K562 (cell line): ENCODE data around the gene BPI. TPM values are rescaled to one million over a fixed set of nuclear protein-coding genes. Genes with fewer than 3 reads are reported as not detected.

Experiments used
- BRF2 ChIP-seq: IDR thresholded peaks from 3 replicates; pipeline ENCODE4 v1.6.1; 2011; ENCODE audit warnings: borderline replicate concordance, mild to moderate bottlenecking; ENCODE audit not compliant: insufficient read length, insufficient read depth
- CBFA2T2 ChIP-seq: fragments of 450-650 bp; conservative IDR thresholded peaks from 2 replicates; pipeline ENCODE4 v1.6.1; 2017; ENCODE audit warnings: mild to moderate bottlenecking
- CBX2 ChIP-seq: fragments of 200-600 bp; sonication (generic); IDR thresholded peaks from one replicate; pipeline ENCODE4 v1.6.1; 2012; ENCODE audit warnings: mild to moderate bottlenecking, low read length, inconsistent platforms; ENCODE audit not compliant: insufficient read depth, poor library complexity, severe bottlenecking
- DPF2 ChIP-seq: fragments of 450-650 bp; IDR thresholded peaks from 2 replicates; pipeline ENCODE4 v1.6.1; 2016
- EHMT2 ChIP-seq: fragments of 450-650 bp; IDR thresholded peaks from 2 replicates; pipeline ENCODE4 v1.6.1; 2018; ENCODE audit warnings: antibody characterized with exemption
- GABPB2 ChIP-seq: fragments of 250-450 bp; sonication (Bioruptor Pico); conservative IDR thresholded peaks from 2 replicates; pipeline ENCODE4 v1.5.1; 2021; ENCODE audit warnings: mild to moderate bottlenecking
- MEF2A ChIP-seq: IDR thresholded peaks from 2 replicates; pipeline ENCODE4 v1.6.1; 2011; ENCODE audit warnings: low read depth, mild to moderate bottlenecking, low read length, moderate library complexity; ENCODE audit not compliant: control insufficient read depth
- MEF2D ChIP-seq: conservative IDR thresholded peaks from 2 replicates; pipeline ENCODE4 v1.6.1; 2016; ENCODE audit warnings: low read depth, missing genetic modification characterization, missing compliant biosample characterization
- NR1H2 ChIP-seq: sonication (generic); formaldehyde crosslinking; IDR thresholded peaks from 2 replicates; pipeline ENCODE4 v1.4.0; 2020; ENCODE audit warnings: mild to moderate bottlenecking, missing genetic modification reagents
- PHF8 ChIP-seq: fragments of 200-600 bp; sonication (generic); IDR thresholded peaks from 2 replicates; pipeline ENCODE4 v1.6.1; 2012; ENCODE audit warnings: mixed run types, mild to moderate bottlenecking, inconsistent platforms, low read length, moderate library complexity, borderline replicate concordance
- SIX5 ChIP-seq, 2 experiments: IDR thresholded peaks; 2 replicates each; pipeline ENCODE4 v1.6.1; 2011; ENCODE audit warnings: low read length in 2 of 2, borderline replicate concordance in 1 of 2, low read depth in 1 of 2, mild to moderate bottlenecking in 1 of 2, moderate library complexity in 1 of 2; ENCODE audit not compliant: insufficient read depth in 1 of 2
- TCF7 ChIP-seq: sonication (generic); IDR thresholded peaks from 2 replicates; pipeline ENCODE4 v1.6.1; 2016; ENCODE audit warnings: antibody characterized with exemption, borderline replicate concordance
- ZBTB49 ChIP-seq: sonication (generic); formaldehyde crosslinking; IDR thresholded peaks from 2 replicates; pipeline ENCODE4 v1.8.0; 2022; ENCODE audit warnings: missing genetic modification reagents, mild to moderate bottlenecking, borderline replicate concordance
- ZBTB9 ChIP-seq: fragments of 450-650 bp; formaldehyde crosslinking; IDR thresholded peaks from 2 replicates; pipeline ENCODE4 v1.4.0; 2020; ENCODE audit warnings: mild to moderate bottlenecking, moderate library complexity
- ZNF316 ChIP-seq: fragments of 450-650 bp; IDR thresholded peaks from 2 replicates; pipeline ENCODE4 v1.6.1; 2016
- ZNF583 ChIP-seq: fragments of 250-450 bp; sonication (Bioruptor Pico); IDR thresholded peaks from 2 replicates; pipeline ENCODE4 v1.4.0; 2020
- ZZZ3 ChIP-seq: fragments of 450-650 bp; IDR thresholded peaks from 2 replicates; pipeline ENCODE4 v1.6.1; 2016; ENCODE audit warnings: antibody characterized with exemption, mild to moderate bottlenecking, moderate library complexity
- polyA plus RNA-seq, 8 experiments: library from polyadenylated mRNA; depleted of rRNA in 4 of 8; stranded (reverse) in 5 of 8; unstranded in 3 of 8; fragments of >200 nt; fragmentation: Nextera tagmentation in 2 of 8; fragmentation: Illumina TruSeq in 1 of 8; extraction: Ambion mirVana in 2 of 8; extraction: Trizol in 1 of 8; gene quantifications; 2 replicates each; pipeline versions ENCODE4 v1.2.1 to v1.2.3, GENCODE V29; 2011 to 2014; ENCODE audit warnings: inconsistent platforms in 1 of 8, missing spikeins in 1 of 8
- total RNA-seq, 7 experiments: library from RNA; depleted of rRNA in 6 of 7; stranded (reverse); fragments of >200 nt in 6 of 7; fragmentation: Illumina TruSeq in 2 of 7; extraction: Trizol in 2 of 7; gene quantifications; 2 replicates each; pipeline versions ENCODE4 v1.2.1 to v1.2.3, GENCODE V29; 2011 to 2021; ENCODE audit warnings: low replicate concordance in 1 of 7
- TF ChIP-seq, protein P1 (sequence below), 3 experiments: fragments of 200-800 bp in 1 of 3; fragments of 250-450 bp in 1 of 3; fragments of 450-650 bp in 1 of 3; sonication (Bioruptor Pico) in 1 of 3; sonication (Bioruptor generic) in 1 of 3; formaldehyde crosslinking in 1 of 3; IDR thresholded peaks; 2 replicates each; pipeline versions ENCODE4 v1.6.1 to v1.8.0; 2016 to 2022; ENCODE audit warnings: mild to moderate bottlenecking in 2 of 3, missing genetic modification characterization in 2 of 3, missing compliant biosample characterization in 1 of 3, moderate library complexity in 1 of 3
- TF ChIP-seq, protein P2 (sequence below): fragments of 450-650 bp; formaldehyde crosslinking; IDR thresholded peaks from 2 replicates; pipeline ENCODE4 v1.4.0; 2022; ENCODE audit warnings: mild to moderate bottlenecking, moderate library complexity

The BPI gene
- total and polyA plus RNA-seq, 9 of the 15 experiments (the other 6 are each of a cell fraction or from before 2014, with no cell fraction given) = not detected

GRCh38 chr20:38357653-38358207 is 53.8 kb downstream of the BPI start (continued):
- TF ChIP-seq, protein P1, sequence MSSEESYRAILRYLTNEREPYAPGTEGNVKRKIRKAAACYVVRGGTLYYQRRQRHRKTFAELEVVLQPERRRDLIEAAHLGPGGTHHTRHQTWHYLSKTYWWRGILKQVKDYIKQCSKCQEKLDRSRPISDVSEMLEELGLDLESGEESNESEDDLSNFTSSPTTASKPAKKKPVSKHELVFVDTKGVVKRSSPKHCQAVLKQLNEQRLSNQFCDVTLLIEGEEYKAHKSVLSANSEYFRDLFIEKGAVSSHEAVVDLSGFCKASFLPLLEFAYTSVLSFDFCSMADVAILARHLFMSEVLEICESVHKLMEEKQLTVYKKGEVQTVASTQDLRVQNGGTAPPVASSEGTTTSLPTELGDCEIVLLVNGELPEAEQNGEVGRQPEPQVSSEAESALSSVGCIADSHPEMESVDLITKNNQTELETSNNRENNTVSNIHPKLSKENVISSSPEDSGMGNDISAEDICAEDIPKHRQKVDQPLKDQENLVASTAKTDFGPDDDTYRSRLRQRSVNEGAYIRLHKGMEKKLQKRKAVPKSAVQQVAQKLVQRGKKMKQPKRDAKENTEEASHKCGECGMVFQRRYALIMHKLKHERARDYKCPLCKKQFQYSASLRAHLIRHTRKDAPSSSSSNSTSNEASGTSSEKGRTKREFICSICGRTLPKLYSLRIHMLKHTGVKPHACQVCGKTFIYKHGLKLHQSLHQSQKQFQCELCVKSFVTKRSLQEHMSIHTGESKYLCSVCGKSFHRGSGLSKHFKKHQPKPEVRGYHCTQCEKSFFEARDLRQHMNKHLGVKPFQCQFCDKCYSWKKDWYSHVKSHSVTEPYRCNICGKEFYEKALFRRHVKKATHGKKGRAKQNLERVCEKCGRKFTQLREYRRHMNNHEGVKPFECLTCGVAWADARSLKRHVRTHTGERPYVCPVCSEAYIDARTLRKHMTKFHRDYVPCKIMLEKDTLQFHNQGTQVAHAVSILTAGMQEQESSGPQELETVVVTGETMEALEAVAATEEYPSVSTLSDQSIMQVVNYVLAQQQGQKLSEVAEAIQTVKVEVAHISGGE (CRISPR knock-in tag; IDR thresholded peaks at IDR 0.05) = 0 out of 6 replicates have a peak, but pooled peaks of 1 of the 3 experiments have one; percentile 49
- no peak for TF ChIP-seq ZNF316
- TF ChIP-seq MEF2D (tag) = 0 out of 2 replicates have a peak, but pooled peaks have one; percentile 17
- peak; percentile 39 for TF ChIP-seq ZNF583 (CRISPR knock-in tag)
- TF ChIP-seq PHF8 = no peak
- TF ChIP-seq, protein P2, sequence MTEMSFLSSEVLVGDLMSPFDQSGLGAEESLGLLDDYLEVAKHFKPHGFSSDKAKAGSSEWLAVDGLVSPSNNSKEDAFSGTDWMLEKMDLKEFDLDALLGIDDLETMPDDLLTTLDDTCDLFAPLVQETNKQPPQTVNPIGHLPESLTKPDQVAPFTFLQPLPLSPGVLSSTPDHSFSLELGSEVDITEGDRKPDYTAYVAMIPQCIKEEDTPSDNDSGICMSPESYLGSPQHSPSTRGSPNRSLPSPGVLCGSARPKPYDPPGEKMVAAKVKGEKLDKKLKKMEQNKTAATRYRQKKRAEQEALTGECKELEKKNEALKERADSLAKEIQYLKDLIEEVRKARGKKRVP = no peak
- no peak; the same call in none of the 2 replicates for TF ChIP-seq DPF2
- no peak for TF ChIP-seq NR1H2
- TF ChIP-seq GABPB2 = no peak
- TF ChIP-seq TCF7 = no peak
- TF ChIP-seq EHMT2 = no peak
- no peak for TF ChIP-seq CBX2
- TF ChIP-seq BRF2 = no peak
- TF ChIP-seq ZBTB49 (CRISPR knock-in tag) = no peak
- TF ChIP-seq SIX5 (IDR thresholded peaks at IDR 0.05; ENCODE audit: borderline replicate concordance in 1 of 2, insufficient read depth in 1 of 2, low read depth in 1 of 2, low read length in 2 of 2) = no peak
- 0 out of 2 replicates have a peak, but pooled peaks have one; percentile 5 for TF ChIP-seq CBFA2T2
- TF ChIP-seq ZZZ3 = no peak
- no peak for TF ChIP-seq ZBTB9
- TF ChIP-seq MEF2A = no peak
